Measurements from ENCODE around the gene CASK. TPM values are rescaled to one million over a fixed set of nuclear protein-coding genes. Genes with fewer than 3 reads are reported as not detected.
A peak's percentile ranks its signal among the peaks of the same experiment; 100 is the strongest.

The CASK gene
- 10 to 100 TPM; 34.4 to 63.7 (median 47.2) TPM for total RNA-seq
- polyA plus RNA-seq = 1 to 10 TPM; 4.7 to 6.1 (median 5.0) TPM
- long read RNA-seq, donor 1, partial matches to known transcripts = 0 of 1 reads
- long read RNA-seq, donor 1, other reads (novel, unspliced or antisense) = 0 of 1 reads
- long read RNA-seq, donor 2, full-length matches to known transcripts = 1 of 61 reads
- long read RNA-seq, donor 2, partial matches to known transcripts = 40 of 61 reads
- long read RNA-seq, donor 2, other reads (novel, unspliced or antisense) = 20 of 61 reads

- Histone ChIP-seq H3K36me3 (no peaks in the 10 kb centered on the region), H3K9me3 (no peaks in the 10 kb centered on the region), H3K27me3 (replicated peaks in 1 of 7) (no peaks in the 10 kb centered on the region), H3K4me3 (peak within 1 kb of the TSS; percentile 45 to 79 (median 56)), H3K27ac (peak within 1 kb of the TSS; percentile 39 to 88 (median 83)), H3K4me1 (peaks cover 0 to 36% (median 9%) of the 10 kb centered on the region in 6 donors)
- 0 to 62% (median 2%) methylated on average over 1 to 120 of the region's 123 CpGs for WGBS, 5 donors
- intact Hi-C loops (cut with DNase I; ENCODE audit: low total_unique reads) = no loop called here
- peak; percentile 96 for DNase-seq
- TF ChIP-seq POLR2AphosphoS5 (IDR thresholded peaks at IDR 0.05) (peak; percentile 74 to 84 (median 83)), CTCF (IDR thresholded peaks at IDR 0.05 in 8 of 11, conservative IDR thresholded peaks at IDR 0.05 in 3 of 11) (peak in 2 of 11 experiments; percentile 15 to 17), POLR2A (IDR thresholded peaks at IDR 0.05) (peak in 1 of 3 donors; percentile 41)
Observed at GRCh38 chrX:41923211-41923977, at the start of gene CASK. TSS of gene CASK (minus strand) at chrX:41923554. CDS start at chrX:41922988, 566 bp downstream.

- TF ChIP-seq CTCF (IDR thresholded peaks at IDR 0.05 in 8 of 11, conservative IDR thresholded peaks at IDR 0.05 in 3 of 11) (no peak), POLR2A (IDR thresholded peaks at IDR 0.05) (no peak), POLR2AphosphoS5 (IDR thresholded peaks at IDR 0.05) (no peak)
- no peak for DNase-seq
- no peaks in the 10 kb centered on the region for H3K36me3 ChIP-seq
- WGBS, 5 donors = 88 to 100% (median 92%) methylated on average over 2 to 3 of the region's 3 CpGs
- no peak overlapping the region for H3K27ac ChIP-seq
- no peak overlapping the region for H3K4me3 ChIP-seq
- H3K4me1 ChIP-seq = no peaks in the 10 kb centered on the region
- H3K9me3 ChIP-seq = no peaks in the 10 kb centered on the region
- intact Hi-C loops (cut with DNase I; ENCODE audit: low total_unique reads) = no loop called here
- H3K27me3 ChIP-seq (replicated peaks in 1 of 7) = peaks cover 0 to 14% (median 0%) of the 10 kb centered on the region in 7 donors
Observed at GRCh38 chrX:41971346-41971745, 48.0 kb upstream of the CASK start.

GRCh38 chrX:41970419-41970818 lies 47.1 kb upstream of the CASK start:
- Histone ChIP-seq H3K4me1 (no peaks in the 10 kb centered on the region), H3K27ac (no peak overlapping the region), H3K4me3 (no peak overlapping the region), H3K9me3 (no peaks in the 10 kb centered on the region), H3K36me3 (no peaks in the 10 kb centered on the region), H3K27me3 (replicated peaks in 1 of 7) (peaks cover 0 to 13% (median 0%) of the 10 kb centered on the region in 7 donors)
- intact Hi-C loops (cut with DNase I; ENCODE audit: low total_unique reads) = no loop called here
- no peak for DNase-seq
- TF ChIP-seq POLR2A (IDR thresholded peaks at IDR 0.05) = no peak
- no peak for TF ChIP-seq CTCF (IDR thresholded peaks at IDR 0.05 in 8 of 11, conservative IDR thresholded peaks at IDR 0.05 in 3 of 11)
- no peak for TF ChIP-seq POLR2AphosphoS5 (IDR thresholded peaks at IDR 0.05)

- no peak overlapping the region for H3K27ac ChIP-seq
- no peak overlapping the region for H3K4me3 ChIP-seq
- H3K4me1 ChIP-seq = no peaks in the 10 kb centered on the region
- H3K9me3 ChIP-seq = no peaks in the 10 kb centered on the region
- no peaks in the 10 kb centered on the region for H3K27me3 ChIP-seq (replicated peaks in 1 of 7)
- intact Hi-C loops (cut with DNase I; ENCODE audit: low total_unique reads) = no loop called here
- 58 to 84% (median 62%) methylated on average over 3 of the region's 3 CpGs for WGBS, 5 donors
- no peak for TF ChIP-seq POLR2AphosphoS5 (IDR thresholded peaks at IDR 0.05)
- TF ChIP-seq CTCF (IDR thresholded peaks at IDR 0.05 in 8 of 11, conservative IDR thresholded peaks at IDR 0.05 in 3 of 11) = no peak
- TF ChIP-seq POLR2A (IDR thresholded peaks at IDR 0.05) = no peak
- no peak for DNase-seq
- H3K36me3 ChIP-seq = no peaks in the 10 kb centered on the region
Observed at GRCh38 chrX:41963348-41963747, 40.0 kb upstream of the CASK start.
